Osteocyte (in vitro differentiated cells): ENCODE measurements around the gene RMDN2. TPM values are rescaled to one million over a fixed set of nuclear protein-coding genes. Genes with fewer than 3 reads are reported as not detected.

Source experiments
- DNase-seq: peaks from one replicate; pipeline ENCODE4 v3.0.0; 2021; ENCODE audit warnings: mixed read lengths; ENCODE audit not compliant: unreplicated experiment; ENCODE audit errors: extremely low spot score
- H3K27ac Mint-ChIP-seq: one replicate; pipeline ENCODE4 v1.8.0; 2021; ENCODE audit warnings: mild to moderate bottlenecking, mixed read lengths; ENCODE audit not compliant: unreplicated experiment
- H3K27me3 Mint-ChIP-seq: one replicate; pipeline ENCODE4 v1.8.0; 2021; ENCODE audit warnings: mixed read lengths; ENCODE audit not compliant: unreplicated experiment
- H3K36me3 Mint-ChIP-seq: one replicate; pipeline ENCODE4 v1.8.0; 2021; ENCODE audit warnings: mixed read lengths; ENCODE audit not compliant: unreplicated experiment
- H3K4me1 Mint-ChIP-seq: one replicate; pipeline ENCODE4 v1.8.0; 2021; ENCODE audit warnings: mixed read lengths; ENCODE audit not compliant: unreplicated experiment
- H3K4me3 Mint-ChIP-seq: one replicate; pipeline ENCODE4 v1.8.0; 2021; ENCODE audit warnings: mild to moderate bottlenecking, moderate library complexity, mixed read lengths; ENCODE audit not compliant: unreplicated experiment
- H3K9me3 Mint-ChIP-seq: one replicate; pipeline ENCODE4 v1.8.0; 2021; ENCODE audit warnings: mixed read lengths; ENCODE audit not compliant: unreplicated experiment
- total RNA-seq: library from RNA; stranded (reverse); gene quantifications from 2 replicates; pipeline ENCODE4 v1.2.1, GENCODE V29; 2021
- TF ChIP-seq, protein P1 (sequence below): fragments of 200-600 bp; sonication (generic); IDR thresholded peaks from 2 replicates; pipeline ENCODE4 v1.5.0; 2021; ENCODE audit warnings: antibody characterized with exemption, mild to moderate bottlenecking, moderate library complexity

The RMDN2 gene
- total RNA-seq, 1 donor from 2014 or later, result 8.4 TPM

DNA sequence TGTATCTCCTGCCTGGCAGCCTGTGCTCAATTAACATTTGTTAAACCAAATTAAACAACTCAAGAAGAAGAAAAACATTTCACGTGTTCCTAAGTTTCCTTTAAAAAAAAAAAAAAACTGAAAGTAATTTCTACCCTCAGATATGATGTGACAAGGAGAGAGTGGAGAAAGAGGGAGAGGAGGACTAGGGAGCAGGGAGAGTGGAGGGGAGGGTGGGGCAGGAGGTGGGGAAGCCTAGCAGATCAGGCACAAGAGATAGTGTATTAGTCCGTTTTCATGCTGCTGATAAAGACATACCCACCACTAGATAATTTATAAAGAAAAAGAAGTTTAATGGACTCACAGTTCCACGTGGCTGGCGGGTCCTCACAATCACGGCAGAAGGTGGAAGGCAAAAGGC, 104.4 kb downstream of the RMDN2 start:
- no peaks in the 10 kb centered on the region for H3K9me3 Mint-ChIP-seq
- no peak overlapping the region for H3K4me3 Mint-ChIP-seq
- H3K36me3 Mint-ChIP-seq, result peaks cover 2% of the 10 kb centered on the region
- no peak for DNase-seq
- no peak overlapping the region for H3K27ac Mint-ChIP-seq
- H3K4me1 Mint-ChIP-seq, result peaks cover 25% of the 10 kb centered on the region
- H3K27me3 Mint-ChIP-seq, result peaks cover 17% of the 10 kb centered on the region
- TF ChIP-seq, protein P1, sequence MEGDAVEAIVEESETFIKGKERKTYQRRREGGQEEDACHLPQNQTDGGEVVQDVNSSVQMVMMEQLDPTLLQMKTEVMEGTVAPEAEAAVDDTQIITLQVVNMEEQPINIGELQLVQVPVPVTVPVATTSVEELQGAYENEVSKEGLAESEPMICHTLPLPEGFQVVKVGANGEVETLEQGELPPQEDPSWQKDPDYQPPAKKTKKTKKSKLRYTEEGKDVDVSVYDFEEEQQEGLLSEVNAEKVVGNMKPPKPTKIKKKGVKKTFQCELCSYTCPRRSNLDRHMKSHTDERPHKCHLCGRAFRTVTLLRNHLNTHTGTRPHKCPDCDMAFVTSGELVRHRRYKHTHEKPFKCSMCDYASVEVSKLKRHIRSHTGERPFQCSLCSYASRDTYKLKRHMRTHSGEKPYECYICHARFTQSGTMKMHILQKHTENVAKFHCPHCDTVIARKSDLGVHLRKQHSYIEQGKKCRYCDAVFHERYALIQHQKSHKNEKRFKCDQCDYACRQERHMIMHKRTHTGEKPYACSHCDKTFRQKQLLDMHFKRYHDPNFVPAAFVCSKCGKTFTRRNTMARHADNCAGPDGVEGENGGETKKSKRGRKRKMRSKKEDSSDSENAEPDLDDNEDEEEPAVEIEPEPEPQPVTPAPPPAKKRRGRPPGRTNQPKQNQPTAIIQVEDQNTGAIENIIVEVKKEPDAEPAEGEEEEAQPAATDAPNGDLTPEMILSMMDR, result no peak

DNA sequence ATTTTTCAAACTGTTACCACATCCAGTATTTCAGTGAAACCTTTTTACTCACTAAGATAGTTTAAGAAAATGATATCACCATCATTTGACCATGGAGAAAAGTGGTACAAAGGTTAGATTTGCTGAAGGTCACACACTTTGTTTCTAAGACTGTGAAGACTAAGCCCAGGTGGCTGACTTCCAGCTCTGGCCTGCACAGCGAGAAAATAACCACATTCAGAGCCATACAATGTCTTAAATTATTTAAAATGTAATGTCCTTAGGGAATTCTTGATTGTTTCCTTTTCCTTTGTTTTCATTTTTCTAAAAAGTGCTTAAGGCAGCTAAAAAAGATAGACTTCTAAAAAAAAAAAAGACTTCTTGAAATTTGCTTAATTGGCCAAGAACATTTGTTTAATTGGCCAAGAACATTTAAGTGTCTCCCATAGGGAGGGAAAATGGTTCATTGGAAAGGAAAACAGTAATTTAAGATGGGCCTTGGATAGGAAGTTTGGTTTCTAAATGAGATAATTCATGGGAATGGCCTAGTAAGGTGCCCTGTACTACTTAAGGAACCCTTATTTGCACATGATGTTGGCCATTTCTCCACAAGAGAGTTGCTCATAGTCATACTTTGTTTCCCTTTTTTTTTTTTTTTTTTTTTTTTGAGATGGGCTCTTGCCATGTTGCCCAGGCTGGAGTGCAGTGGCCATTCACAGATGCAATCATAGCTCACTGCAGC, 105.7 kb downstream of the RMDN2 start:
- Mint-ChIP-seq H3K4me1 (peaks cover 25% of the 10 kb centered on the region), H3K27me3 (peaks cover 14% of the 10 kb centered on the region), H3K9me3 (no peaks in the 10 kb centered on the region), H3K4me3 (no peak overlapping the region), H3K36me3 (peaks cover 2% of the 10 kb centered on the region), H3K27ac (no peak overlapping the region)
- TF ChIP-seq, protein P1, result no peak
- DNase-seq, result no peak

DNA sequence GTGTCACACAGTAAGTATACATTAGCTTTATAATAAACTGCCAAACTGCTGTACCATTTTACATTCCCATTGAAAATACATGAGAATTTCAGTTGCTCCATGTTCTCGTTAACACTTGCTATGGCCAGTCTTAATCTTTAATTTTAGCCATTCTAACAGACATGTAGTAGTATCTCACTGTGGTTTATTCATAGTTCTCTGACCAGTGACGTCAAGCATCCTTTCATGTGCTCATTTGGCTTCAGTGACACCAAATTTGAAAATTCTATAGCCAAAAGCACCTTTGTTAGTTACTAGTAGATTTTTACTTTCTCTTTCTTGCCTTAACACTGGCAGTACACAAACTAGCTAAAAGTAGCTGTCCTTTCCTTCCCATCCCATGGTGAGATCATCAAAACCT, 107.9 kb downstream of the RMDN2 start:
- Mint-ChIP-seq H3K4me3 (no peak overlapping the region), H3K9me3 (no peaks in the 10 kb centered on the region), H3K27me3 (peaks cover 24% of the 10 kb centered on the region), H3K4me1 (peaks cover 26% of the 10 kb centered on the region), H3K36me3 (peaks cover 2% of the 10 kb centered on the region), H3K27ac (no peak overlapping the region)
- TF ChIP-seq, protein P1, result no peak
- no peak for DNase-seq

DNA sequence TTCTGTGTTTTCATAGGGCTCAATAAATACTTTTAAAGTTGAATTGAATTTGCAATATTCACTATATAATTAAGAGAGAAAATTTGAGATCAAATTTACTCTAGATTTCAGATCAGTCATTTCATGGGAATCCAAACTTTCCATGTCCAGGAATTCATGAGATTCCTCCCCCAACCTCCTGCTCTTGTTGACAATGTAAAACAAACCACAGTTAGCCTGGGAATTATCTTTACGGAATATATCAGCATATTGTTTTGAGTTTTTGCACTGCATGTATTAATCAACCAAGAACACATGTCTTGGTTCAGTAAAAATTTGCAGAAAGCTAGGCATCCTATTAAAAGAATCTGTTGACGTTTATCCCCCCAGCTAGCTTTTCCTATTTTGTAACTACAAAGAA, 108.6 kb downstream of the RMDN2 start:
- H3K9me3 Mint-ChIP-seq, result no peaks in the 10 kb centered on the region
- DNase-seq, result no peak
- H3K27ac Mint-ChIP-seq, result no peak overlapping the region
- TF ChIP-seq, protein P1, result no peak
- peaks cover 2% of the 10 kb centered on the region for H3K36me3 Mint-ChIP-seq
- peaks cover 32% of the 10 kb centered on the region for H3K4me1 Mint-ChIP-seq
- no peak overlapping the region for H3K4me3 Mint-ChIP-seq
- H3K27me3 Mint-ChIP-seq, result peaks cover 24% of the 10 kb centered on the region

DNA sequence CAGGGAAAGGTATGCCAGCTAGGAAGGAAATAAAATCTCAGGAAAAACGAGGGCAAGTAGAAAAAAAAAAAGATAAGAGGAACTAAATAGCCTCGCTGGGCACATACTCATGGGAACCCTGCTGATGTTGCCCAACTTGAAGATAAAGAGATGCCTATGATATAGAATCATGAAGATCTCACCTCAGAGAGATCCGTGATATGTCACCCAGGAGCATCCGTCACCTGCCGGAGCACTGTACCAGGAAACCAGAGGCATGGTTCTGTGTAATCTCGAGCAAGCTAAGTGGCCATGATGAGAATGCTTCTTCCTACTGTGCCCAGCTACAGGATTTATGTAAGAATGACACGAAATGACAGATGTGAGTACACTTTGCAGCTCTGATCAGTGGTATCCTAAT, 110.9 kb downstream of the RMDN2 start:
- no peak overlapping the region for H3K27ac Mint-ChIP-seq
- H3K27me3 Mint-ChIP-seq, result peaks cover 24% of the 10 kb centered on the region
- TF ChIP-seq, protein P1, result no peak
- no peaks in the 10 kb centered on the region for H3K36me3 Mint-ChIP-seq
- no peak for DNase-seq
- no peak overlapping the region for H3K4me3 Mint-ChIP-seq
- peaks cover 26% of the 10 kb centered on the region for H3K4me1 Mint-ChIP-seq
- H3K9me3 Mint-ChIP-seq, result no peaks in the 10 kb centered on the region
